Measurements from ENCODE around the gene ADK.

GRCh38 chr10:74445493-74445892 is 294.5 kb downstream of the ADK start:
- TF ChIP-seq CTCF (conservative IDR thresholded peaks at IDR 0.05) (no peak), ZFX (IDR thresholded peaks at IDR 0.05) (no peak)
